HG02981 (cell line): ENCODE results near the gene DUSP15.
"Not testable (repeated sequence)": the region's sequence is repeated elsewhere in the genome, so short reads cannot be mapped to it uniquely, and the experiment has no call there.

ENCODE experiments used
- ATAC-seq: cut with Tn5 transposase; IDR thresholded peaks from one replicate; pipeline ENCODE4 v1.9.1; 2021; ENCODE audit warnings: mild to moderate bottlenecking, moderate library complexity; ENCODE audit not compliant: unreplicated experiment

The DUSP15 gene

DNA sequence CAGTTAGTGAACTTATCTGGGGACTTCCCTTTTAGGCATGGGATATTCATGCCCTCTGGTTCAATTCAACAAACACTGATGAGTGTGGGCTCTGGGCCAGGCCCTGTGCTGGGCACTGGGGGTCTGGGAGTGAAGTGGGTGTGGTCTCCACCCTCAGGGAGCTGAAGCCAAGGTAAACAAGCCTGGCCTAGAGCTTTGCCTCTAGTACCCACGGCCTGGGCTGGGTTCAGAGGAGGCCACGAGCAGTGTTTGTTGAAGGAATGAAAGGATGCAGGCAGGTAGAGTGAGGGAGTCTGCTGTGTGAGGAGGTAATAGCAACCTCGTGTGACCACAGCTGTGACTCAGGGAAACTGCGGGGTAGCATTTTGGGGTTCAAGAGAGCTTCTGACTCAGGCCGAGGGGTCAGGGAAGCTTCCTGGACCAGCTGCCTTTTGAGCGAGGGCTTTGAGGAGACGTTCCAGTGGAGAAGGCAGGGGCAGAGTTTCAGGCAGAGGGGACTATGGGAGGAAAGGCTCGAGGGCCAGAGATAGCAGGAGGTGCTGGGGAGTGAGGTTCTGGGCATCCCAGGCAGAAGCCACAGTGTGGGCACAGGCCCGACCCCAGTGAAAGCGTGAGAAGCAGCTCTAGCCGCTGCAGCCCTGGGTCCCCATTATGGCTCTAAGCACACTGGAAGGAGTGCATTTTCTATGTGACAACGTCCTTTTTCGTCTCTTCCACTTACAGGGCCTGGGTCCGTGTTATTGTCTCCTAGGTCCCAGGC, 45.6 kb downstream of the DUSP15 start:
- no peak for ATAC-seq

DNA sequence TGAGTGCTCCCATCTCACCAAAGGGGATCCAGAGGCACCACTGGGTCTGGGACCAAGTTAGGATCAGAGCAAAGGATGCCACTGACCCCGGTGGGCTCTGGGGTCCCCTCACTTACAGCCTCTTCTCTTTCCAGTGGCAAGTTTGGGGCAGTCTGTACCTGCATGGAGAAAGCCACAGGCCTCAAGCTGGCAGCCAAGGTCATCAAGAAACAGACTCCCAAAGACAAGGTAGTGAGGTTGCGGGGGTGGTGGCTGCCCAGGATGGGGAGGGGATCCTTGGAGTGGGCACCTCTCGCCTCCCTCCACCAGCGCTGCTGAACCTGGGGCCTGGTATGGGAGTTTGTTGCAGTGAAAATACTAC, 46.2 kb downstream of the DUSP15 start:
- no peak for ATAC-seq

DNA sequence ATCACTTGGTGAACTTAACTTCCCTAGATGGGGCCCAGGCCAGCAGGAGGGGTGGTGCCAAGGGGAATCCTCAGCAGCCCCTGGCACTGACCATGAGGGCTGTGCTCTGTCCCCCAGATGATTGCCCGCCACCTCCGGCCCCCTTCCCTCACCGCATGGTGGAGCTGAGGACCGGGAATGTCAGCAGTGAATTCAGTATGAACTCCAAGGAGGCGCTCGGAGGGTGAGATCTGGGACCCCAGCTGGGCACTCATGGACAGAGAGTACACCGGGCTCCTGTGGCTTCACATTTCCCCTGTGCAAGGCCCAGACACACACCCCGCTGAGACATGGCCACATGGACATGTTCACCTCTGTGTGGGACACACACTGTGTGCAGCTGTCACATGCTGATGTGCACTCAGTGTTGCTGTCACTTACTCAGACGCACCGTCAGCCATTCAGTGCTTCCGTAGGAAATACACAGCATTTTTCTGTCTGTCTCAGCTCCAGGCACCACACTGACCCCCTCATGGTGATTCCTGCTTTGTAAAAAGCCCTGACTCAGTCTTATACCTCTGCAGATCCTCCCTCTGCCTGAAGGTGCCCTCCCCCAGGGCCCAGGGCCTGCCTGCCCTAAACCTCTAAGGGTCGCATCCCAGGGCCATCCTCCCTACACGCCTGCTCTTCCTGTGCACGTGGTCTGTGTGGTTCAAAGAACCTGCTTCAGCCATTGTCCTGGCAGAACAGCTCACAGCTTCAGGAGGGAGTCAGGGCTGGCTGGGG, 46.8 kb downstream of the DUSP15 start:
- no peak for ATAC-seq

DNA sequence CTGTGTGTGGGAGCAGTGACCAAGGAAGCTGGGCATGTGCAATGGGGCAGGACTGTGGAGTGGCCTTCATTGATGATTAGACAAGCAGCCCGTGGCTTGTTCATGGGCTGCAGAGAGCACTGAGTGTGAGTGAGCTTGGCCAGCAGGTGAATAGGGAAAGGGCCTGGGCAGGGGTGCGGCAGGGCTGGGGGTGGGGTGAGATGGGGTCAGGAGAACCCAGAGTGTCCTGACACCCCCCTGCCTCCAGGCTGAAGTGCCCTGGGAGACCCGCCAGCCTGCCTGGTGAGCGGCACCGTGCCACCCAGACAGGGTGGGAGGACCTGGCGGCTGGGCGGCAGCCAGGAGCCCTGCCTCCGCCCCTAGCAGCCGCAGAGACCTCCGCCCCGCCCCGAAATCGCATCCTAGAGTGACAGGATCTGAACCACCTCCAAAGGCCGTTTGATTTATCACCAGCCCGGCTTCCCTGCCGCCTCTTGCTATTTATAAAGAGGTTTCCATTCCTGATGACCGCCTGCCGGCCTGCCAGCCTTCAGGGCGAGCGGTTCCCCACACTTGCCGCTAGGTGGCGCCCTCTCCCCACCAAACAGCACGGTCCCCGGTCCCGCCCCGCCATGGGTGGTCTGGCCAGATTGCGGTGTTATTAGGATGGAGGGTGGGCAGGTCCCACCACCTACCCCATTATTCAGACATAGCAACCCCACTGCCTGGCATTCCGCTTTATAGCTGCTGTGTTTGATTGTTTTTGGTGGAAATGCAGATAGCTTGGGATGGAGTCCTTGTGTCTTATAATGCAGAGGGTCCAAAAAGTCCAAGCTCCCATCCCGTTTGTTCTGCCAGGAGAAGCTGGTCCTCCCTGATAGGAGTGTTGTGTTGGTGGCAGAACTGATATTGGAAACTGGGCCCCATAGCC, 47.7 kb downstream of the DUSP15 start:
- no peak for ATAC-seq

DNA sequence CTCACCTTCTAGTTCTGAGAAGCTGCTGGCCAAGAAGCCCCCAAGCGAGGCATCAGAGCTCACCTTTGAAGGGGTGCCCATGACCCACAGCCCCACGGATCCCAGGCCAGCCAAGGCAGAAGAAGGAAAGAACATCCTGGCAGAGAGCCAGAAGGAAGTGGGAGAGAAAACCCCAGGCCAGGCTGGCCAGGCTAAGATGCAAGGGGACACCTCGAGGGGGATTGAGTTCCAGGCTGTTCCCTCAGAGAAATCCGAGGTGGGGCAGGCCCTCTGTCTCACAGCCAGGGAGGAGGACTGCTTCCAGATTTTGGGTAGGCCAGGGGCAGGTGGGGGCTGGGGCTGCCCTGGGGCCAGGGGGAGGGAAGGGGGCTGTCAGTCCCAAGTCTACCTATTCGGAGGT, 48.9 kb downstream of the DUSP15 start:
- no peak for ATAC-seq

DNA sequence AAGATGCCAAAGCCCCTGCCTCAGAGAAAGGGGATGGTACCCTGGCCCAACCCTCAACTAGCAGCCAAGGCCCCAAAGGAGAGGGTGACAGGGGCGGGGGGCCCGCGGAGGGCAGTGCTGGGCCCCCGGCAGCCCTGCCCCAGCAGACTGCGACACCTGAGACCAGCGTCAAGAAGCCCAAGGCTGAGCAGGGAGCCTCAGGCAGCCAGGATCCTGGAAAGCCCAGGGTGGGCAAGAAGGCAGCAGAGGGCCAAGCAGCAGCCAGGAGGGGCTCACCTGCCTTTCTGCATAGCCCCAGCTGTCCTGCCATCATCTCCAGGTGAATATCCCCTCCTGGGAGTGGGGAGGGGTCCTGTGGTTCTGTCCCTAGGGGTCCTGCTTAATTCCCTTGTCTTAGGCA, 50.1 kb downstream of the DUSP15 start:
- no peak for ATAC-seq

DNA sequence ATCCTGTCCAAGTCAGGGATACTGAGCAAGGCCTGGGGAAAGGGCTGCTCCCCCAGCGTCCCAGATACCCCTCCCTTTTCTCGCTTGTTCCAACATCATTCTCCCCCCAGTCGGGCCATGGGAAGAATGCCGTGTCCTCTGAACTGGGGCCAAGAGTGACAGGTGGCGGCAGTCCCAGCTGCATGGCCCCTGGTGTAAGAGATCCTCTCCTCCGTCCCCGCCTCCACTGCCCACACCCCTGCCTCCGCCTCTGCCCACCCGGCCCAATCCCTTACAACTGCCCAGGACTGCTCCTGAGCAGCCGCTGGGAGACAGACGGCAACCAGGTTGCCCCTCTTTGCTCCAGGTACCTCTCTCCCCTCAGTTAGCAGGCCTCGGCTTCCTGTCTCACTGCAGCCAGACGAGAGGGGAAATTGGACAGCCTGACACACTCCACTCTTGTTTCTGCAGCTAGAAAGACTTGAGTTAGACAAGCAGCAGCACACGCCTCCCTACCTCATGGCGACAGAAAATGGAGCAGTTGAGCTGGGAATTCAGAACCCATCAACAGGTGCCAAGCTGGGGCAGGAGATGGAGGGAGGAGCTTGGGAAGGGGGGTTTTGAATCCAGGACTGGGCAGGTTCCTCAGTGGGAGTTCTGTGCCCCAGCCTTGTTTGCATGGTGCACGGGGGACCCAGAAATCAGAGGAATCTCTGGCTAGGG, 51.1 kb downstream of the DUSP15 start, which contains the start of gene MYLK2:
TSS of gene MYLK2 (plus strand) at position 274 of the 702 bp plus-strand sequence. CDS start at position 499, 225 bp downstream.
- ATAC-seq = no peak

DNA sequence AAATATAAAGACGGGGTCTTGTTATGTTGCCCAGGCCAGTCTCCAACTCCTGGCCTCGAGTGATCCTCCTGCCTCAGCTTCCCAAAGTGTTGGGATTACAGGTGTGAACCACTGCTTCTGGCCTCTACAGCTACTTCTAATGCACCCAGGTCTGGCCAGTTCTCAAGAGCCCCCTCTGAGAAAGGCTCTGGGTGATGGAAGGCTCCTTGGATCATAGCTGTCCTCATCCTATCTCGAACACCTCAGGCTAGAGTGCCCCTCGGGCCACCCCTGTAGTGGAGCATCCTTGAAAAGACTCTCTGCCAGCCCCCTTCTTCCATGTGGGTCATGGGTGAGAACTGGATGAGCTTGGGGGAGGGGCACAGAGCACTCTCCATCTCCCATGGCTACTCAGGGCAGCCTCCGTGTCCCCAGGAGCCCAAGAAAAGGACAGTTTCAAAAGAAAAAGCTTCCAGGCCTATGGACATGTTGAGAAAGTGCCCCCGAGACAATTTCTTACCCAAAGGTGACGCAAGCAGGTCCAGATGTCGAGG, 51.9 kb downstream of the DUSP15 start:
- no peak for ATAC-seq

DNA sequence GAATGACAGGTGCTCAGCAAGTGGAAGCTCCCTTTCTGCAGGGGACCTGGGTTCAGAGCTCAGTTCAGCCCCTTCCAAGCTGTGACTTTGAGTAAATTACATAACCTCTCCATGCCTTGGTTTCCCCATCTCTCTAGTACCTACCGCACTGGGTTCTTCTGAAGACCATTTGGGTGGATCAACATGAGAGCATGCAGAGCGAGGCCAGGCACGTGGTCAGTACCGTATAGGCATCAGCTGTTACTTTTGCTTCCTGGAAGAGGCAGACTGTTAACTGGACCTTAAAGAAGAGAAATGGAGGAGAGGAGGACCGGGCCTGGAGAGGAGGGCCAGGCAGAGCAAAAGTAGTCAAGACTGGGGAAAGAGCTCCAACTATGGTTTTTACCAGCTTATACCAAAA, 52.9 kb downstream of the DUSP15 start:
- no peak for ATAC-seq

DNA sequence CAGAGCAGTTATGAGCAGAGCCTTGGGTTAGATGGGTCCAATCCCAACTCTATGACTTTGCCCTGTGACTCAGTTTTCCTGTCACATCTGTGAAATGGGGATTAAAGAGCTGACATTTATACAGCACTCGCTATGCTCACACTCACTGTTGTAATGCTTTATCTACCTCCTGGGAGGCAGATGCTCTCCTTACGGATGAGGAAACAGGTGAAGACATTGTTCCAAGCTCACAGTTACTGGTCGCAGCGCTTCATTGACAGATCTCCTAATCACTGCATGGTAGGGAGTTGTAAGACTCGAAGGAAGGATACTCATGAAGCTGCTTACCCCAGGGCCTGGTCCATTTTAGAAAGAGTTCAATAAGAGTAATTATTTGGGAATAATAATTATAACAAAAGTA, 54.1 kb downstream of the DUSP15 start:
- ATAC-seq = no peak

DNA sequence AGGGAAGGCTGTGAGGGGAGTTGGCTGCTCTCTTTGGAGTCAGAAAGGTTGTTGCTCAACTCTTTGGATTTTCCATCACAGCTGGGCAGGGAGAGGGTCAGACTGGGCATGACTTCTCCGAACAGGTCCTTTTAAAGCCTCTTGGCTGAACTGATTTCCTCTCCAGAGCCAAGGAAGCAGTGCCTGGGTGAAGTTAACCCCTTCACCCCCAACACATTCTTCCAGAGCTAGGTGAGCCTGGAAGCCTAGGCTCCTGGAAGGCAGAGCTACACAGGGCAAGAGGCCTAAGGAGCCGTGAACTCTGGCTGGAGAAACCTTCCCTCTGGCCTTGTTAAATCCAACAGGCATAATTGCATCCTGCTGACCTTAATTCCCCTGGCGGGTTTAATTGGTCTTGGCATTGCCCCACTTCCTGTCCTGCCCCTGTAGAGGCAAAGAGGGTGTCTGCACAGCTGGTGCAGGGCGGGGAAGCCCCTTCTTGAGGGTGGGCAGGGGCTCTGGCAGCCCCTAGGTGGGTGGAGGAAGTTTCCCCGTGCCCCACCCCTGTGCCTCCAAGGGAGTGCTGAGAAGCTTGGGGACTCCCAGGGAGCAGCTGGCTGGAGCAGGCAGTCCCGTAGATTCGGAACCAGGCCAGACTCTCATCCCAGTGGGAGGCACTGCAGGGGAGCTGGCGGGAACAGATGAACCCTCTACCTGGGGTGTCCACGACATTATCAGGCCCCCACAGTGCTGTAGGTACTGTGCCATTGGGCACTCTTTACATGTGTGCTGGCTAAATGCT, 54.7 kb downstream of the DUSP15 start:
- ATAC-seq = no peak

DNA sequence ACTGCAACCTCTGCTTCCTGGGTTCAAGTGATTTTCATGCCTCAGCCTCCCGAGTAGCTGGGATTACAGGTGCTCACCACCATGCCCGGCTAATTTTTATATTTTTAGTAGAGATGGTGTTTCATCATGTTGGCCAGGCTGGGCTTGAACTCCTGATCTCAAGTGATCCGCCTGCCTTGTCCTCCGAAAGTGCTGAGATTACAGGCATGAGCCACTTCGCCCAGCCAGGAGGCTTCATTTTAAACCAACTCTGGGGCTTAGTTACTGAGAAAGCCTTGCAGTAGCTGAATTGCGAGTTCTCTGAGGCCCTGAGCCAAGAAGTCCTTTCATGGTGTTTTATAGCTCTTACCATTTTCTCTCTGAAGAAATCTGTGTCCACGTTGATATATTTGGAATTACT, 56.2 kb downstream of the DUSP15 start:
- not testable (repeated sequence) for ATAC-seq

DNA sequence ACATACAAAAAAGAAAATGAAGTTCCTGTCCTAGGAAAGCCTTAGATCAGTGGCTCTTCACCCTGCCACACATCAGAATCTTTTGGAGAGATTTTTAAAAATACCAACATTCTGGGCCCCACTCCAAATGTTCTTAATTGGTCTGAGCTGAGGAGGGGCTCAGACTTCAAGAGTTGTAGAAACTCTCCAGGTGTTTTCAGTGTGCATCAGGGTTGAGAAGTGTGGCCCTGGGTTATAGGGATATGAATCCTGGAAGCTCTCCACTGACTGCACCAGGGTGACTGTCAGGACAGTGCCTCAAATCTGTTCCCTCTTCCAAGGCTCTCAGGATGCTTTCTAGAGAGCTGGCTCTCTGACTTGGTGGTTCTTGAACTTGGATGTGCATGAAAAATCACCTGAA, 56.7 kb downstream of the DUSP15 start:
- ATAC-seq = no peak

DNA sequence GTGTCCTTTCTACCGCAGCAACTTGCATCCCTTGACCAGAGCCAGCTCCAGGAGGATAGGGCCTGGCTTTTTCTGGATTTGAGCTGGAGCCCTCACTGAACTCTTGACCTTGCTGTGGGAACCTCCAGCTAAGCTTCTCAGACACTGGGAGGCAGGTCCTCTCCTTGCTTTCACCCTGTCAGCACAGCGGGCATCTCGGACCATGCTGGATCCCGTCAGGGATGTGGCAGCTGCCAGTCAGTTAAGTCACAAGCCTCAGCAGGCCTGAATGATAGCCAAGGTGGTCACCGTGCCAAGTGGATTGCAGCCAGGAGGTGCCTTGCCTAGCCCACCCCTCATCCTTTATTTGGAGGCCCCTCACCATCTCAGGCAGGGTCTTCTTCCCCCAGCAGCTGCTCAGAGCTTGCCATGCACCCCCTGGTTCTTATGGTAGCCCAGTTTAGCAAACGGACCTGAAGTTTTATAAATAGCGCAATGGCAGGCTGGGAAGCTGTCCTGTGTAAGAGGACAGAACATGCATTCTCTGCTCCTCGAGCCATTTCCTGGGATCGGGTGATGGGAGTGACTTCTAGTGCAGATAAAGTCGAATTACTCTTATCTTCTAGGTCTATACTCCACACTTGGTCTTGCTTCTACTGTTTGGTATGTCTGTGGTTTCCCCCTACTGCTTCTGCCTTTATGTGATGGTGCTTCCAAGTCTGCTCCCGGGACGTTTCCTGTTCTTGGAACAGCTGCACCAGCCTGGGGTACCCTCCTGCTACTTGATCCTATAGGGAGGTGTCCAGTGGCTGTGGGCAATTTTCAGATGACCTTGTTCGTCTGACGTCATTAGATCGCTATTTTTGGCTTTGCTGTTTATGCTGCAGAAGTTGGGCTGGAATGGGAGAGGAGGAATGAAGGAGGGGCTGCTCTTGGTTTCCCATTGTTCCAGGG, 58.3 kb downstream of the DUSP15 start:
- no peak for ATAC-seq

DNA sequence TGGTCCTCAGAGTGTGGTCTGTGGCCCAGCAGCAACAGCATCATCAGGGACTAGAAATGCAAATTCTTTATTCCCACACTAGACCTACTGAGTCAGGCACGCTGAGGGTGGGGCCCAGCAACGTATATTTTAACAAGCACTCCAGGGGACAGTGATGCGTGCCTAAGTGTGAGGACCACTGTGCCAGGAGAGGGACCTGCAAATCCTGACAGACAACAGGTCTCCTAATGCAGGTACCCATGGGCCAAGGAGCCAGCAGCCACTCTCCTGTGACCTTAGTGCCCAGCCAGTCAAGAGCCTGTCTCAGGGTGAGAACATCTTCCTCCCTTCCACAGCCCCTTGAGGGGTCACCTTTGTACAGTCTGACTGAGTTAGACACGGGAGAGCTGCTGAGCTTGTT, 59.1 kb downstream of the DUSP15 start:
- ATAC-seq = no peak
